HEK293 (cell line): Measurements from ENCODE around the gene CYP26A1.

ENCODE experiments used
- CTCF ChIA-PET: fragments of 350-600 bp; formaldehyde crosslinking; extraction: SDS; loops from one replicate; lab custom pipeline; 2021; ENCODE audit warnings: antibody characterized with exemption; lab: Yijun Ruan, JAX
- POLR2A ChIA-PET: fragments of 300-600 bp; formaldehyde crosslinking; extraction: SDS; loops from one replicate; lab custom pipeline; 2020; ENCODE audit warnings: antibody characterized with exemption, inconsistent platforms; lab: Yijun Ruan, JAX
- H3K27ac ChIP-seq: fragments of 200-500 bp; sonication (Bioruptor generic); 2 replicates; pipeline ENCODE4 v1.5.1; 2014; ENCODE audit warnings: low read depth, low read length, control low read depth, inconsistent platforms; ENCODE audit errors: extremely low read depth
- H3K36me3 ChIP-seq, 2 experiments: fragments of 200-500 bp in 1 of 2; sonication (Bioruptor generic) in 1 of 2; 1 replicate in 1 of 2; 2 replicates in 1 of 2; pipeline ENCODE4 v1.5.1; 2014 to 2017; ENCODE audit warnings: inconsistent platforms in 2 of 2, low read length in 2 of 2; ENCODE audit not compliant: control insufficient read depth in 2 of 2, insufficient read depth in 1 of 2
- H3K4me1 ChIP-seq: fragments of 200-500 bp; sonication (Bioruptor generic); 2 replicates; pipeline ENCODE4 v1.5.1; 2014; ENCODE audit warnings: mild to moderate bottlenecking, low read length, inconsistent platforms; ENCODE audit not compliant: control insufficient read depth, insufficient read depth
- H3K4me3 ChIP-seq: 2 replicates; pipeline ENCODE4 v1.5.1; 2011; ENCODE audit warnings: low read depth, mild to moderate bottlenecking, control low read depth, low read length, moderate library complexity
- H3K9me3 ChIP-seq: fragments of 200-500 bp; sonication (Bioruptor generic); 2 replicates; pipeline ENCODE4 v1.5.1; 2014; ENCODE audit warnings: low read depth, low read length, inconsistent platforms; ENCODE audit not compliant: control insufficient read depth, insufficient read depth
- GLI2 ChIP-seq: fragments of 450-650 bp; formaldehyde crosslinking; IDR thresholded peaks from 2 replicates; pipeline ENCODE4; 2017; ENCODE audit warnings: missing biosample characterization, missing genetic modification characterization, low read depth, borderline replicate concordance
- KLF7 ChIP-seq: fragments of 450-650 bp; formaldehyde crosslinking; IDR thresholded peaks from 2 replicates; pipeline ENCODE4 v1.5.1; 2016; ENCODE audit warnings: missing biosample characterization, missing genetic modification characterization, borderline replicate concordance
- MYNN ChIP-seq: fragments of 450-650 bp; formaldehyde crosslinking; IDR thresholded peaks from 2 replicates; pipeline ENCODE4 v1.5.1; 2016; ENCODE audit warnings: missing biosample characterization, missing genetic modification characterization, borderline replicate concordance
- ZBTB20 ChIP-seq: fragments of 450-650 bp; formaldehyde crosslinking; IDR thresholded peaks from 2 replicates; pipeline ENCODE4 v1.5.1; 2016; ENCODE audit warnings: missing biosample characterization, missing genetic modification characterization
- ZFP37 ChIP-seq: fragments of 450-650 bp; formaldehyde crosslinking; IDR thresholded peaks from 2 replicates; pipeline ENCODE4 v1.5.1; 2016; ENCODE audit warnings: missing biosample characterization, missing genetic modification characterization
- ZNF121 ChIP-seq: fragments of 450-650 bp; formaldehyde crosslinking; IDR thresholded peaks from 2 replicates; pipeline ENCODE4 v1.5.1; 2016; ENCODE audit warnings: missing biosample characterization, missing genetic modification characterization
- ZNF174 ChIP-seq: fragments of 450-650 bp; formaldehyde crosslinking; IDR thresholded peaks from 2 replicates; pipeline ENCODE4 v1.5.0; 2017; ENCODE audit warnings: missing biosample characterization, mild to moderate bottlenecking, missing genetic modification characterization
- ZNF513 ChIP-seq: fragments of 450-650 bp; IDR thresholded peaks from 2 replicates; pipeline ENCODE4 v1.5.1; 2018; ENCODE audit warnings: missing biosample characterization, missing genetic modification characterization
- ZNF654 ChIP-seq: fragments of 450-650 bp; formaldehyde crosslinking; IDR thresholded peaks from 2 replicates; pipeline ENCODE4 v1.5.1; 2016; ENCODE audit warnings: low read depth, missing biosample characterization, missing genetic modification characterization
- TF ChIP-seq, protein P1 (sequence below): fragments of 450-650 bp; formaldehyde crosslinking; IDR thresholded peaks from 2 replicates; pipeline ENCODE4 v1.5.1; 2016; ENCODE audit warnings: missing biosample characterization, missing genetic modification characterization
- TF ChIP-seq, protein P2 (sequence below): fragments of 450-650 bp; formaldehyde crosslinking; IDR thresholded peaks from 2 replicates; pipeline ENCODE4 v1.5.1; 2016; ENCODE audit warnings: missing biosample characterization, missing genetic modification characterization, borderline replicate concordance
- TF ChIP-seq, protein P3 (sequence below): fragments of 450-650 bp; formaldehyde crosslinking; optimal IDR thresholded peaks from 2 replicates; pipeline ENCODE3; 2016; ENCODE audit warnings: missing biosample characterization, mild to moderate bottlenecking, missing genetic modification characterization
- TF ChIP-seq, protein P4 (sequence below): fragments of 450-650 bp; formaldehyde crosslinking; IDR thresholded peaks from 2 replicates; pipeline ENCODE4 v1.5.1; 2016; ENCODE audit warnings: missing biosample characterization, missing genetic modification characterization
- TF ChIP-seq, protein P5 (sequence below): fragments of 450-650 bp; formaldehyde crosslinking; IDR thresholded peaks from 2 replicates; pipeline ENCODE4 v1.5.1; 2016; ENCODE audit warnings: missing biosample characterization, missing genetic modification characterization

CYP26A1 gene

DNA sequence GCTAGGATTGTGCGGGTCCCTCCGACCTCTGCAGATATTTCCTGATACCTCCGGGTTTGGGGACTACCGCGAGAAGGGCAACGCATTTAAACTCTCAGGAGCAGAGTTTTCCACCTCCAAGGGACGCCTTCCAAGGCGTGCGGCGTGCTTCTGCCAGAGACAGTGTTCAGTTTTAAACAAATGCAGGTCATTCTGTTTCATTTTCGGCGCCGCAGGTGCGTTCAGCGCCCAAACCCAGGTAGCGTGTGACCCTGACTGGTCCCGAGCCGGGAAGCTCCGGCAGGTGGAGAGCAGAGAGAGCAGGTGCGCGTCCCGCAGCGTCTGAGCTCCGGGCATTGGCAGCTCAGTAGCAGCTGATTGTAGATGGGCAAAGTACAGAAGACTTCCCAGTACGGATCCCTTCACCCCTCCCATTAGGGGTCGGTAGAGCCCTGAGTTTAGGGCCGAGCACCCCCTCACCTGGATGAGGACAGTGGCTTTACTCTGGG lies 1.4 kb upstream of the CYP26A1 start (continued):
- TF ChIP-seq, protein P1, sequence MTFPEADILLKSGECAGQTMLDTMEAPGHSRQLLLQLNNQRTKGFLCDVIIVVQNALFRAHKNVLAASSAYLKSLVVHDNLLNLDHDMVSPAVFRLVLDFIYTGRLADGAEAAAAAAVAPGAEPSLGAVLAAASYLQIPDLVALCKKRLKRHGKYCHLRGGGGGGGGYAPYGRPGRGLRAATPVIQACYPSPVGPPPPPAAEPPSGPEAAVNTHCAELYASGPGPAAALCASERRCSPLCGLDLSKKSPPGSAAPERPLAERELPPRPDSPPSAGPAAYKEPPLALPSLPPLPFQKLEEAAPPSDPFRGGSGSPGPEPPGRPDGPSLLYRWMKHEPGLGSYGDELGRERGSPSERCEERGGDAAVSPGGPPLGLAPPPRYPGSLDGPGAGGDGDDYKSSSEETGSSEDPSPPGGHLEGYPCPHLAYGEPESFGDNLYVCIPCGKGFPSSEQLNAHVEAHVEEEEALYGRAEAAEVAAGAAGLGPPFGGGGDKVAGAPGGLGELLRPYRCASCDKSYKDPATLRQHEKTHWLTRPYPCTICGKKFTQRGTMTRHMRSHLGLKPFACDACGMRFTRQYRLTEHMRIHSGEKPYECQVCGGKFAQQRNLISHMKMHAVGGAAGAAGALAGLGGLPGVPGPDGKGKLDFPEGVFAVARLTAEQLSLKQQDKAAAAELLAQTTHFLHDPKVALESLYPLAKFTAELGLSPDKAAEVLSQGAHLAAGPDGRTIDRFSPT (tag by site-specific recombination): no peak
- TF ChIP-seq, protein P2, sequence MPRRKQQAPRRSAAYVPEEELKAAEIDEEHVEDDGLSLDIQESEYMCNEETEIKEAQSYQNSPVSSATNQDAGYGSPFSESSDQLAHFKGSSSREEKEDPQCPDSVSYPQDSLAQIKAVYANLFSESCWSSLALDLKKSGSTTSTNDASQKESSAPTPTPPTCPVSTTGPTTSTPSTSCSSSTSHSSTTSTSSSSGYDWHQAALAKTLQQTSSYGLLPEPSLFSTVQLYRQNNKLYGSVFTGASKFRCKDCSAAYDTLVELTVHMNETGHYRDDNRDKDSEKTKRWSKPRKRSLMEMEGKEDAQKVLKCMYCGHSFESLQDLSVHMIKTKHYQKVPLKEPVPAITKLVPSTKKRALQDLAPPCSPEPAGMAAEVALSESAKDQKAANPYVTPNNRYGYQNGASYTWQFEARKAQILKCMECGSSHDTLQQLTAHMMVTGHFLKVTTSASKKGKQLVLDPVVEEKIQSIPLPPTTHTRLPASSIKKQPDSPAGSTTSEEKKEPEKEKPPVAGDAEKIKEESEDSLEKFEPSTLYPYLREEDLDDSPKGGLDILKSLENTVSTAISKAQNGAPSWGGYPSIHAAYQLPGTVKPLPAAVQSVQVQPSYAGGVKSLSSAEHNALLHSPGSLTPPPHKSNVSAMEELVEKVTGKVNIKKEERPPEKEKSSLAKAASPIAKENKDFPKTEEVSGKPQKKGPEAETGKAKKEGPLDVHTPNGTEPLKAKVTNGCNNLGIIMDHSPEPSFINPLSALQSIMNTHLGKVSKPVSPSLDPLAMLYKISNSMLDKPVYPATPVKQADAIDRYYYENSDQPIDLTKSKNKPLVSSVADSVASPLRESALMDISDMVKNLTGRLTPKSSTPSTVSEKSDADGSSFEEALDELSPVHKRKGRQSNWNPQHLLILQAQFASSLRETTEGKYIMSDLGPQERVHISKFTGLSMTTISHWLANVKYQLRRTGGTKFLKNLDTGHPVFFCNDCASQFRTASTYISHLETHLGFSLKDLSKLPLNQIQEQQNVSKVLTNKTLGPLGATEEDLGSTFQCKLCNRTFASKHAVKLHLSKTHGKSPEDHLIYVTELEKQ (tag by site-specific recombination): no peak
- no peak for TF ChIP-seq ZNF174

DNA sequence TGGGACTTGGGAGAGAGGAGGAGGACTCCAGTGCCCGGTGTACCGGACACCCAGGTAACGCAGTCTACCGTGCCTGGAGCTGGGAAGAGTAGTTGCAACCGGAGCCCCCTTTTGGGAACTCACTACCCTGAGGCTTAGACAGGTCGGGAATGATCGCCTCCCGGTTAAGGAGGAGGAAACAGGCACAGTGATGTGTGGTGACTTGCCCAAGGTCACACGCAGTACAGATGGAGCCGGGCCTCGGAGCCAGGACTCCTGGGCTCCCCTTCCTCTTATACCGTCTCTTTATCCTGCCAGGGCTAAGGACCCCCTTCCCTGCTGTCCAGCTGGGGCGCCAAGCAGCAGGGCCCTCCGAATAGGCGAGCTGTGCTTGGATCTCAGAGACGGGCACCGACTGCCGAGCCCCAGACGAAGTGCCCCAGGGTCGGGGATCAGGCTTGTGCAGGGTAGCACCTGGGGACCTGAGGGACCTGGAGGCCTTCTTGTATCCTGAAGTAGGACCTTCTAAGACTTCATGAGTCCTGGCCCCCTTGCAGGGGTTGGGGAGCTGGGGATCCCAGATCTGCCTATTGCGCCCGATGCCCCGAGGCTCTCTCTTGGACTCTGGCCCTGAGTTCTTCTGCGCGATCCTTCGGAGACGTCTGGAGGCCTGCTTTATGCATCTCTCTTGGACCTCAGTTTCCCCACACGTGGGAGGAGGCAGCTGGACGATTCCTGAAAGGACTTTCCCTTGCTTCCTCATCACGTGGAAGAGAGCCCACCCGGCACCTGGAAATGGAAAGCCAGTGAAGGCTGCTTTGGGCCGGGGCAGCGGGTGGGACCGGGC lies 767 bp upstream of the CYP26A1 start:
- Histone ChIP-seq H3K27ac (no peak overlapping the region), H3K9me3 (no peaks in the 10 kb centered on the region), H3K4me3 (peak overlapping the region; percentile 52), H3K4me1 (no peaks in the 10 kb centered on the region; the same call in none of the 2 replicates), H3K36me3 (no peaks in the 10 kb centered on the region)
- TF ChIP-seq ZNF121 (tag by site-specific recombination): no peak
- TF ChIP-seq MYNN (tag by site-specific recombination): no peak
- TF ChIP-seq, protein P3, sequence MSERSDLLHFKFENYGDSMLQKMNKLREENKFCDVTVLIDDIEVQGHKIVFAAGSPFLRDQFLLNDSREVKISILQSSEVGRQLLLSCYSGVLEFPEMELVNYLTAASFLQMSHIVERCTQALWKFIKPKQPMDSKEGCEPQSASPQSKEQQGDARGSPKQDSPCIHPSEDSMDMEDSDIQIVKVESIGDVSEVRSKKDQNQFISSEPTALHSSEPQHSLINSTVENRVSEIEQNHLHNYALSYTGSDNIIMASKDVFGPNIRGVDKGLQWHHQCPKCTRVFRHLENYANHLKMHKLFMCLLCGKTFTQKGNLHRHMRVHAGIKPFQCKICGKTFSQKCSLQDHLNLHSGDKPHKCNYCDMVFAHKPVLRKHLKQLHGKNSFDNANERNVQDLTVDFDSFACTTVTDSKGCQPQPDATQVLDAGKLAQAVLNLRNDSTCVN (tag by site-specific recombination): no peak
- TF ChIP-seq ZFP37: no peak
- TF ChIP-seq ZNF654 (tag by site-specific recombination): no peak
- TF ChIP-seq, protein P4, sequence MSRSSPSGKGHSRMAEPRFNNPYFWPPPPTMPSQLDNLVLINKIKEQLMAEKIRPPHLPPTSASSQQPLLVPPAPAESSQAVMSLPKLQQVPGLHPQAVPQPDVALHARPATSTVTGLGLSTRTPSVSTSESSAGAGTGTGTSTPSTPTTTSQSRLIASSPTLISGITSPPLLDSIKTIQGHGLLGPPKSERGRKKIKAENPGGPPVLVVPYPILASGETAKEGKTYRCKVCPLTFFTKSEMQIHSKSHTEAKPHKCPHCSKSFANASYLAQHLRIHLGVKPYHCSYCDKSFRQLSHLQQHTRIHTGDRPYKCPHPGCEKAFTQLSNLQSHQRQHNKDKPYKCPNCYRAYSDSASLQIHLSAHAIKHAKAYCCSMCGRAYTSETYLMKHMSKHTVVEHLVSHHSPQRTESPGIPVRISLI (tag by site-specific recombination): no peak
- TF ChIP-seq GLI2: no peak
- TF ChIP-seq ZNF513 (tag by site-specific recombination): no peak
- TF ChIP-seq KLF7 (tag by site-specific recombination): no peak
- no peak for TF ChIP-seq ZBTB20
- TF ChIP-seq, protein P5, sequence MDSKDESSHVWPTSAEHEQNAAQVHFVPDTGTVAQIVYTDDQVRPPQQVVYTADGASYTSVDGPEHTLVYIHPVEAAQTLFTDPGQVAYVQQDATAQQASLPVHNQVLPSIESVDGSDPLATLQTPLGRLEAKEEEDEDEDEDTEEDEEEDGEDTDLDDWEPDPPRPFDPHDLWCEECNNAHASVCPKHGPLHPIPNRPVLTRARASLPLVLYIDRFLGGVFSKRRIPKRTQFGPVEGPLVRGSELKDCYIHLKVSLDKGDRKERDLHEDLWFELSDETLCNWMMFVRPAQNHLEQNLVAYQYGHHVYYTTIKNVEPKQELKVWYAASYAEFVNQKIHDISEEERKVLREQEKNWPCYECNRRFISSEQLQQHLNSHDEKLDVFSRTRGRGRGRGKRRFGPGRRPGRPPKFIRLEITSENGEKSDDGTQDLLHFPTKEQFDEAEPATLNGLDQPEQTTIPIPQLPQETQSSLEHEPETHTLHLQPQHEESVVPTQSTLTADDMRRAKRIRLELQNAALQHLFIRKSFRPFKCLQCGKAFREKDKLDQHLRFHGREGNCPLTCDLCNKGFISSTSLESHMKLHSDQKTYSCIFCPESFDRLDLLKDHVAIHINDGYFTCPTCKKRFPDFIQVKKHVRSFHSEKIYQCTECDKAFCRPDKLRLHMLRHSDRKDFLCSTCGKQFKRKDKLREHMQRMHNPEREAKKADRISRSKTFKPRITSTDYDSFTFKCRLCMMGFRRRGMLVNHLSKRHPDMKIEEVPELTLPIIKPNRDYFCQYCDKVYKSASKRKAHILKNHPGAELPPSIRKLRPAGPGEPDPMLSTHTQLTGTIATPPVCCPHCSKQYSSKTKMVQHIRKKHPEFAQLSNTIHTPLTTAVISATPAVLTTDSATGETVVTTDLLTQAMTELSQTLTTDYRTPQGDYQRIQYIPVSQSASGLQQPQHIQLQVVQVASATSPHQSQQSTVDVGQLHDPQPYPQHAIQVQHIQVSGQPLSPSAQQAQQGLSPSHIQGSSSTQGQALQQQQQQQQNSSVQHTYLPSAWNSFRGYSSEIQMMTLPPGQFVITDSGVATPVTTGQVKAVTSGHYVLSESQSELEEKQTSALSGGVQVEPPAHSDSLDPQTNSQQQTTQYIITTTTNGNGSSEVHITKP: no peak
- POLR2A ChIA-PET: no interaction called here
- CTCF ChIA-PET: interaction anchor here (0.6 to 3.0 kb wide), 6 partner anchors 66 to 1257 kb away, joined by 3 to 10 read pairs (median 3); no protein-coding TSS in a partner anchor
